B cell (primary cell): ENCODE data around the gene TMOD4. TPM values are rescaled to one million over a fixed set of nuclear protein-coding genes. Genes with fewer than 3 reads are reported as not detected.
"Not testable (repeated sequence)": the region's sequence is repeated elsewhere in the genome, so short reads cannot be mapped to it uniquely, and the experiment has no call there.

ENCODE experiments used
- ATAC-seq: fragments of 200-7000 bp; cut with Tn5 transposase; one replicate; pipeline ENCODE4 v1.10.0; 2021; ENCODE audit warnings: low read depth, mild to moderate bottlenecking, moderate number of reproducible peaks, moderate library complexity
- CTCF ChIA-PET: fragments of 350-600 bp; sonication (Branson Sonifier 250); formaldehyde crosslinking; loops from one replicate; lab custom pipeline; 2021; ENCODE audit warnings: antibody characterized with exemption, inconsistent platforms; lab: Charles Lee
- POLR2A ChIA-PET: fragments of 350-600 bp; sonication (Branson Sonifier 250); formaldehyde crosslinking; loops from one replicate; lab custom pipeline; 2021; ENCODE audit warnings: antibody characterized with exemption; lab: Charles Lee
- DNase-seq: peaks from one replicate; pipeline ENCODE4 v3.0.0; 2013
- H2AFZ ChIP-seq: 2 replicates; pipeline ENCODE4 v1.6.1; 2012; ENCODE audit warnings: mild to moderate bottlenecking, low read depth, low read length; ENCODE audit not compliant: insufficient read depth, poor library complexity, severe bottlenecking
- H3K27ac ChIP-seq, 2 donors: 1 replicate in 1 of 2; 2 replicates in 1 of 2; pipeline ENCODE4 v1.5.1; 2012 to 2013; ENCODE audit warnings: low read length in 2 of 2, mild to moderate bottlenecking in 2 of 2, moderate library complexity in 1 of 2
- H3K27me3 ChIP-seq, 4 experiments: fragments of 200-600 bp in 1 of 4; sonication (generic) in 1 of 4; replicated peaks in 1 of 4; 1 replicate in 2 of 4; 2 replicates in 2 of 4; pipeline versions ENCODE4 v1.6.1 to v1.7.0; 2013 to 2016; ENCODE audit warnings: low read length in 3 of 4, mild to moderate bottlenecking in 2 of 4, mixed read lengths in 1 of 4, moderate library complexity in 1 of 4; ENCODE audit not compliant: insufficient read depth in 4 of 4, control insufficient read depth in 3 of 4; ENCODE audit errors: control extremely low read depth in 1 of 4
- H3K36me3 ChIP-seq, 2 experiments: replicated peaks in 1 of 2; 1 replicate in 1 of 2; 2 replicates in 1 of 2; pipeline versions ENCODE4 v1.6.1 to v1.7.1; 2013; ENCODE audit warnings: low read length in 1 of 2; ENCODE audit not compliant: insufficient read depth in 2 of 2, control insufficient read depth in 1 of 2; ENCODE audit errors: control extremely low read depth in 1 of 2, extremely low read depth in 1 of 2
- H3K4me1 ChIP-seq, 2 donors: fragments of 200-600 bp in 1 of 2; sonication (generic) in 1 of 2; 1 replicate in 1 of 2; 2 replicates in 1 of 2; pipeline versions ENCODE4 v1.5.1 to v1.6.1; 2013 to 2017; ENCODE audit warnings: low read length in 2 of 2; ENCODE audit not compliant: control insufficient read depth in 2 of 2, insufficient read depth in 2 of 2
- H3K4me2 ChIP-seq: replicated peaks from 2 replicates; pipeline ENCODE3; 2012; ENCODE audit warnings: mild to moderate bottlenecking, low read depth, low read length; ENCODE audit not compliant: poor library complexity, severe bottlenecking
- H3K4me3 ChIP-seq, 5 experiments: fragments of 200-600 bp in 1 of 5; sonication (generic) in 1 of 5; 1 replicate in 3 of 5; 2 replicates in 2 of 5; pipeline versions ENCODE4 v1.5.1 to v1.7.0; 2011 to 2016; ENCODE audit warnings: low read length in 4 of 5, mild to moderate bottlenecking in 4 of 5, low read depth in 2 of 5, control low read depth in 1 of 5, moderate library complexity in 1 of 5; ENCODE audit not compliant: insufficient read depth in 1 of 5; ENCODE audit errors: control extremely low read depth in 1 of 5, extremely low read depth in 1 of 5
- H3K79me2 ChIP-seq: fragments of 200-600 bp; sonication (generic); one replicate; pipeline ENCODE4 v1.6.0; 2016; ENCODE audit warnings: low read length; ENCODE audit not compliant: control insufficient read depth, insufficient read depth
- H3K9ac ChIP-seq: fragments of 200-600 bp; sonication (generic); 2 replicates; pipeline ENCODE4 v1.6.1; 2017; ENCODE audit warnings: mild to moderate bottlenecking, low read length, moderate library complexity
- H3K9me3 ChIP-seq, 3 donors: one replicate each; pipeline versions ENCODE4 v1.6.1 to v1.7.1; 2013; ENCODE audit warnings: low read length in 2 of 3; ENCODE audit not compliant: control insufficient read depth in 2 of 3, insufficient read depth in 1 of 3; ENCODE audit errors: control extremely low read depth in 1 of 3
- H4K20me1 ChIP-seq: 2 replicates; pipeline ENCODE4 v1.6.0; 2012; ENCODE audit warnings: mild to moderate bottlenecking, low read length; ENCODE audit not compliant: insufficient read depth, control insufficient read depth, poor library complexity, severe bottlenecking
- H3K27ac Mint-ChIP-seq: one replicate; pipeline ENCODE4 v1.8.0; 2021; ENCODE audit warnings: mixed read lengths
- H3K27me3 Mint-ChIP-seq: one replicate; pipeline ENCODE4 v1.8.0; 2021; ENCODE audit warnings: mixed read lengths
- H3K4me1 Mint-ChIP-seq: one replicate; pipeline ENCODE4 v1.8.0; 2021; ENCODE audit warnings: mixed read lengths
- H3K4me3 Mint-ChIP-seq: one replicate; pipeline ENCODE4 v1.8.0; 2021; ENCODE audit warnings: mixed read lengths
- H3K9me3 Mint-ChIP-seq: one replicate; pipeline ENCODE4 v1.8.0; 2022; ENCODE audit warnings: mixed read lengths; ENCODE audit not compliant: insufficient read depth
- CTCF ChIP-seq: fragments of 200-600 bp; IDR thresholded peaks from one replicate; pipeline ENCODE4 v1.8.0; 2022; ENCODE audit warnings: antibody characterized with exemption, mild to moderate bottlenecking
- EZH2 ChIP-seq: IDR thresholded peaks from 2 replicates; pipeline ENCODE4 v1.6.1; 2012; ENCODE audit warnings: borderline replicate concordance, low read depth, mild to moderate bottlenecking, moderate library complexity, low read length; ENCODE audit not compliant: insufficient read depth, poor library complexity, severe bottlenecking
- WGBS: methylation state at CpG from one replicate; pipeline ENCODE4 v1.1.5; 2013; ENCODE audit warnings: missing lambda C conversion rate; ENCODE audit not compliant: insufficient coverage; 5-methylcytosine and 5-hydroxymethylcytosine counted together
- intact Hi-C: fragments of 100-400 bp; cut with micrococcal nuclease; formaldehyde crosslinking; loops from one replicate; pipeline ENCODE4 v1.10.0; 2022
- polyA plus RNA-seq: library from polyadenylated mRNA; depleted of rRNA; stranded (reverse); fragments of >200 nt; gene quantifications from 2 replicates; pipeline ENCODE4 v1.2.3, GENCODE V29; 2012
- total RNA-seq, 2 donors: library from RNA; stranded (reverse); fragments of 120-200 nt in 1 of 2; gene quantifications; 1 replicate in 1 of 2; 2 replicates in 1 of 2; pipeline versions ENCODE4 v1.2.3 to v1.2.4, GENCODE V29; 2013 to 2022

TMOD4 gene
- total and polyA plus RNA-seq, 2 donors (not counting 1 experiment from before 2014, with no cell fraction given): 1.7 to 3.5 TPM

- Histone ChIP-seq H3K36me3 (peaks cover 4 to 9% of the 10 kb centered on the region in 2 experiments), H3K9me3 (no peaks in the 10 kb centered on the region), H3K4me3 (peak within 1 kb of the TSS; percentile 55 to 92 (median 86)), H3K9ac (peak within 1 kb of the TSS; percentile 89), H4K20me1 (no peaks in the 10 kb centered on the region), H3K4me1 (peaks cover 13 to 22% of the 10 kb centered on the region in 2 donors), H3K27ac (peak within 1 kb of the TSS; percentile 75 to 91), H3K79me2 (peaks cover 32% of the 10 kb centered on the region), H2AFZ (peak within 1 kb of the TSS; percentile 91), H3K4me2 (peak within 1 kb of the TSS; percentile 81), H3K27me3 (no peaks in the 10 kb centered on the region)
- POLR2A ChIA-PET: interaction anchor here (0.6 to 2.2 kb wide), 8 partner anchors 9 to 826 kb away, joined by 3 to 8 read pairs (median 4); partner anchors contain the start of genes LYSMD1, PIP5K1A, POGZ and RPRD2
- Mint-ChIP-seq H3K27ac (peak within 1 kb of the TSS; percentile 95), H3K27me3 (no peaks in the 10 kb centered on the region), H3K4me3 (peak within 1 kb of the TSS; percentile 96), H3K9me3 (no peaks in the 10 kb centered on the region), H3K4me1 (peaks cover 26% of the 10 kb centered on the region)
- DNase-seq (peak; percentile 91), ATAC-seq (peak; percentile 91)
- 1% methylated on average over 37 of the region's 42 CpGs for WGBS
- CTCF ChIA-PET: interaction anchor here (0.6 to 1.6 kb wide), 11 partner anchors 12 to 627 kb away, joined by 3 to 7 read pairs (median 3); partner anchors contain the start of genes PI4KB, PSMD4 and TMOD4
- intact Hi-C loops: loop anchor here (1.0 to 2.0 kb wide), 4 partner anchors 9 to 209 kb away; partner anchors contain the start of genes LYSMD1, PSMB4 and RFX5
- TF ChIP-seq EZH2 (no peak), CTCF (no peak)
Observed at GRCh38 chr1:151189637-151190445, 14.1 kb upstream of the TMOD4 start, which contains the start of gene VPS72. VPS72 (minus strand) TSS chr1:151190197; CDS start chr1:151190121, 76 bp downstream.

GRCh38 chr1:151188667-151189066, 12.9 kb upstream of the TMOD4 start:
- Histone ChIP-seq H3K4me3 (peak overlapping the region in 3 of 5 experiments; percentile 74 to 92 (median 91)), H3K79me2 (peaks cover 32% of the 10 kb centered on the region), H3K36me3 (peaks cover 6 to 16% of the 10 kb centered on the region in 2 experiments), H3K4me1 (peaks cover 13 to 22% of the 10 kb centered on the region in 2 donors), H3K4me2 (peak overlapping the region; percentile 81), H3K9ac (peak overlapping the region; percentile 89)
- ATAC-seq, H4K20me1 ChIP-seq, H3K27ac Mint-ChIP-seq, POLR2A ChIA-PET, H3K9me3 Mint-ChIP-seq, H3K27me3 Mint-ChIP-seq, H3K27ac ChIP-seq, H2AFZ ChIP-seq, DNase-seq, H3K9me3 ChIP-seq, H3K27me3 ChIP-seq, intact Hi-C loops: not testable (repeated sequence)
- peaks cover 26% of the 10 kb centered on the region for H3K4me1 Mint-ChIP-seq
- CTCF ChIA-PET: interaction anchor here (1.5 kb wide), 1 partner anchor 139 kb away, joined by 3 read pairs; the partner anchor contains the start of gene PI4KB
- peak overlapping the region; percentile 96 for H3K4me3 Mint-ChIP-seq
- WGBS: 83% methylated on average over 5 of the region's 8 CpGs
